Measurements from ENCODE around the gene DCAF11. TPM values are rescaled to one million over a fixed set of nuclear protein-coding genes. Genes with fewer than 3 reads are reported as not detected.

DCAF11 gene
- total RNA-seq, 4 donors from 2014 or later = 42.9 to 87.4 (median 57.8) TPM

DNA sequence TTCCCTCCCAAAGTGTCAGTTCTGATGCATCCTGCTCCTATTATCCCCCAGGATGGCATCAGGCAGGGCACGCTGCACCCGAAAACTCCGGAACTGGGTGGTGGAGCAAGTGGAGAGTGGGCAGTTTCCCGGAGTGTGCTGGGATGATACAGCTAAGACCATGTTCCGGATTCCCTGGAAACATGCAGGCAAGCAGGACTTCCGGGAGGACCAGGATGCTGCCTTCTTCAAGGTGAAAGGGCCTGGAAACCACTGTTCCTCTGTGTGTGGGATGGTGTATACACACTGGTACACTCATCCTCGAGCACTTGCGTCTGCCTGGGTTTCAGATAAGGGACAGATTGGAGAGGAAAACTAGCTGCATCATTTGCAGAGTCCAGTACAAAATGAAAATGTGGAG lies 47.5 kb downstream of the DCAF11 start:
- no peaks in the 10 kb centered on the region for H3K27me3 ChIP-seq
- H3K9me3 ChIP-seq = no peaks in the 10 kb centered on the region
- intact Hi-C loops (cut with DNase I; ENCODE audit: low total_unique reads) = no loop called here
- peaks cover 7% of the 10 kb centered on the region in 2 donors for H3K4me1 ChIP-seq
- peak overlapping the region; percentile 62 to 66 for H3K4me3 ChIP-seq
- no peaks in the 10 kb centered on the region for H3K36me3 ChIP-seq
- H3K27ac ChIP-seq = peak overlapping the region; percentile 88 to 98
- DNase-seq = no peak
- TF ChIP-seq POLR2A (IDR thresholded peaks at IDR 0.05) = no peak
- no peak for TF ChIP-seq CTCF (IDR thresholded peaks at IDR 0.05)

DNA sequence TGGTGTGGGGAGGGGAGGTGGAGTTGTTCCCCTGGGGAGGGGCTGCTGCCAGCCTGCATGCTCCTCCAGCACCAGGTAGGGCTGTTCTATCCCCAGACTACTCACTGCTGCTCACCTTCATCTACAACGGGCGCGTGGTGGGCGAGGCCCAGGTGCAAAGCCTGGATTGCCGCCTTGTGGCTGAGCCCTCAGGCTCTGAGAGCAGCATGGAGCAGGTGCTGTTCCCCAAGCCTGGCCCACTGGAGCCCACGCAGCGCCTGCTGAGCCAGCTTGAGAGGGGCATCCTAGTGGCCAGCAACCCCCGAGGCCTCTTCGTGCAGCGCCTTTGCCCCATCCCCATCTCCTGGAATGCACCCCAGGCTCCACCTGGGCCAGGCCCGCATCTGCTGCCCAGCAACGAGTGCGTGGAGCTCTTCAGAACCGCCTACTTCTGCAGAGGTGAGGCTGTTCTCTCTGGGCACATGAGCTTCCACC lies 50.0 kb downstream of the DCAF11 start:
- Histone ChIP-seq H3K9me3 (no peaks in the 10 kb centered on the region), H3K27ac (no peak overlapping the region), H3K27me3 (no peaks in the 10 kb centered on the region), H3K4me1 (peaks cover 7% of the 10 kb centered on the region in 2 donors), H3K4me3 (no peak overlapping the region), H3K36me3 (no peaks in the 10 kb centered on the region)
- intact Hi-C loops (cut with DNase I; ENCODE audit: low total_unique reads) = no loop called here
- DNase-seq = no peak
- TF ChIP-seq CTCF (IDR thresholded peaks at IDR 0.05) (no peak), POLR2A (IDR thresholded peaks at IDR 0.05) (no peak)

GRCh38 chr14:24165785-24166184 lies 51.2 kb downstream of the DCAF11 start:
- Histone ChIP-seq H3K27me3 (no peaks in the 10 kb centered on the region), H3K4me1 (peaks cover 7% of the 10 kb centered on the region in 2 donors), H3K27ac (no peak overlapping the region), H3K4me3 (no peak overlapping the region), H3K9me3 (no peaks in the 10 kb centered on the region), H3K36me3 (no peaks in the 10 kb centered on the region)
- no peak for DNase-seq
- no peak for TF ChIP-seq CTCF (IDR thresholded peaks at IDR 0.05)
- no peak for TF ChIP-seq POLR2A (IDR thresholded peaks at IDR 0.05)
- intact Hi-C loops (cut with DNase I; ENCODE audit: low total_unique reads) = no loop called here

DNA sequence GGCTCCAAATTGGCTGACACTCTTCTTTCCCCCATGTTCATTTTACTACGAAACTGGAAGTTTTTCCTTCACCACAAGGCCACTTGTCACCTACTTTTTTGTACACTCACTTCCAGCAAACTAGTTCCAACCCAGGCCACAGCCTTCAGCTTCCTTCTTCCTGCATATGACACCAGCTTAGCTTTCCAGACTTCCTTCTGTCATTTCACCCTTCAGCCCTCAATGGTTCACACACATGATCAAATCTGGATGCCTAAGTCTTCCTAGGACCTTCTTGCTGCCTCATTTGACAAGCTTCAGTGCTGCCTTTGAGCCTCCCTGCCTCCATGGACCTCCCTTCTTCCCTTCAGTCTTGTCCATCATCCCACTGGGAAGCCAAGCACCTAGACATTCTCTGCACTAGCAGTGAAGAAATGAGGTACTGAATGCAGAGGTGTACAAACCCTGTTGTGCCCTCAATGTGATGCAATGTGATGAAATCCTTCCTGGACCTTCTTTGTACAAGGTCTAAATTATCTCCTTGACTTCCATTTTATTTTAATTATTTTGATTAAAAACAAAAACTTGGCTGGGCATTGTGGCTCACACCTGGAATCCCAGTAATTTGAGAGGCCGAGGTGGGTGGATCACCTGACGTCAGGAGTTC lies 53.0 kb downstream of the DCAF11 start:
- TF ChIP-seq POLR2A (IDR thresholded peaks at IDR 0.05) (no peak), CTCF (IDR thresholded peaks at IDR 0.05) (no peak)
- Histone ChIP-seq H3K9me3 (no peaks in the 10 kb centered on the region), H3K27ac (no peak overlapping the region), H3K36me3 (no peaks in the 10 kb centered on the region), H3K27me3 (no peaks in the 10 kb centered on the region), H3K4me3 (no peak overlapping the region), H3K4me1 (peaks cover 0 to 7% of the 10 kb centered on the region in 2 donors)
- intact Hi-C loops (cut with DNase I; ENCODE audit: low total_unique reads) = no loop called here
- DNase-seq = no peak

DNA sequence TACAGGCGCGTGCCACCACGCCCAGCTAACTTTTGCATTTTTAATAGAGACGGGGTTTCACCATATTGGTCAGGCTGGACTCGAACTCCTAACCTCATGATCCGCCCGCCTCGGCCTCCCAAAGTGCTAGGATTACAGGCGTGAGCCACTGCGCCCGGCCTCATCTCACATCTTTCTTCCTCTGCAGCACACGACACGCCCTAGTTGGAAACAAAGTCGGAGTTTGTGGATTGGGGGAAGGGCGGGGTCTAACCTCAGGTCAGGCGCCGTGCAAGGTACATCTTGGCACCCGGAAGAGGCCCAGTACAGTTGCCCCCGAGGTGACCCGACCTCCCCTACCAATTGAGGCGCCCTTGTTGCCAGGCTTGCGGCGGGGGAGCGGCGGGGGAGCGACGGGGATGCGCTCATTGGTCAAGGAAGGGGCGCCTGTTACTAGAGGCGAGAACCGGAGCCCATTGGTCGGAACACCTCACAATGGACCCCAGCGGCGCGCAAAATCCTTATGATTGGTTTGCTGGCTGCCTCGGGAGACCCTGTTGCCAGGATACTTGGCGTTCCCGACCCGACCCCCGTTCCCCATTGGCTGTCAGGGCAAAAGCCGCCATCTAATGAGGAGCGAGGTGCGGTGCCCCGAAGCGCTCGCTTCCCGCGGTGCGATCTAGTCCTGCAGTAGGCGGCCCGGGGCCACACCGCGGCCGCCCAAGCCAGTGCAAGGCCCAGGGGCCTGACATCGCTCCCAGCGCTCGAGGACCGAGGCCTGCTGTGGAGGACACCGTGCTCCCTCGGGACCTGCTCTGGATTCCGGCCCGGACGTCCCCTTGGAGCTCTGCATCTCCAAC lies 57.1 kb downstream of the DCAF11 start, which contains the start of gene REC8:
Gene REC8, plus strand, starts transcription at position 659 of the 839 bp plus-strand sequence. CDS start 473 bp downstream, outside the sequence.
- Histone ChIP-seq H3K36me3 (no peaks in the 10 kb centered on the region), H3K27ac (peak within 1 kb of the TSS in 1 of 2 donors; percentile 26), H3K27me3 (no peaks in the 10 kb centered on the region), H3K9me3 (no peaks in the 10 kb centered on the region), H3K4me1 (no peaks in the 10 kb centered on the region), H3K4me3 (peak within 1 kb of the TSS; percentile 25 to 27)
- peak; percentile 50 to 81 for DNase-seq
- intact Hi-C loops (cut with DNase I; ENCODE audit: low total_unique reads) = no loop called here
- TF ChIP-seq POLR2A (IDR thresholded peaks at IDR 0.05) (no peak), CTCF (IDR thresholded peaks at IDR 0.05) (no peak)

All from uterus (tissue), 4 donors.